Measurements from ENCODE around the gene ASIC1.
"Not testable (repeated sequence)": the region's sequence is repeated elsewhere in the genome, so short reads cannot be mapped to it uniquely, and the experiment has no call there.

Gene ASIC1

GRCh38 chr12:50061946-50062686, 4.7 kb downstream of the ASIC1 start:
- no peak for DNase-seq

GRCh38 chr12:50062728-50063460, 5.5 kb downstream of the ASIC1 start:
- DNase-seq = no peak

DNA sequence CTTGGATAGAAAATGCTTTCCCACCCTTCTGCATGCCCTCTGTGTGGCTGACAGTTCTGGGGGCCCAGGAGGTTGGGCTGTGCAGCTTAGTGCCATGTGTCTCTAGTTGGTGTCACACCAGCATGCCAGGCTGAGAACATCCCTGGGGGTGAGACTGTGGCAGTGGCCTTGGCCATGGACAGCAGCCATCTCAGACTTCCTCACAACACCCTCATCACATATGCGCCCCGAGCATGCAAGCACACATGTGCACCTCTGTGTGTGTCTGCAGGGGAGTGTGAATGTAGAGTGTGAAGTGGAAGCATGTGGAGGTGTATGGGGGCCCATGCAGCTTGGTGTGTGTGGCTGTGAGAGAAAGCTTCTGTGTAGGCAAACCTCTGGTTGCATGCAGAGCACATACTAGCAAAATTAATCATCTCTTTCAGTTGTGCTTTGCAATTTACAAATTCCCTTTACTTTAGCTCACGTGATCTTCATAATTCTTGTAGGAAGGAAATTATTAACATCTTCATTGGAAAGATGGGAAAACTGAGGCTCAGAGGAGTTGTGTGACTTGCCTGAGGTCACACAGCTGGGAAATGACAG, 8.4 kb downstream of the ASIC1 start:
- DNase-seq = no peak

DNA sequence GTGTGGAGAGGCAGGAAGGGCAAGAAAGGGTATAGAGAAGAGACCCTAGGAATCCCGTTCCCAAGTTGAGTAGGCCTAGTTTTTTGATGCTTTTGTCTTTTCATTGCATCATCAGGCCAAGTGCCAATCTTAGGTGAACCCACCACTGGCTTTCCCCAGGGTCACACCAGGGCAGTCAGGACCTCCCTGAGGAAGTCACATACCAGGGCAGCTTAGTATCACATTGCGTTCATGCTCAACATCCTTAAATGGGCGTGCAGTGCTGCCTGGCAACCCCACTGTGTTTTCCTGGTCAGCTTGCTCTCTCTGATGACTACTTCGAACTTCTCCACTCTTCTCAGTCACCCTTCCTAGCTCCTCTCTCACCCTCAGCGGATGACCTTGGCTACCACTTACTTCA, 9.0 kb downstream of the ASIC1 start:
- DNase-seq = peak; percentile 74 to 89 (median 82)

DNA sequence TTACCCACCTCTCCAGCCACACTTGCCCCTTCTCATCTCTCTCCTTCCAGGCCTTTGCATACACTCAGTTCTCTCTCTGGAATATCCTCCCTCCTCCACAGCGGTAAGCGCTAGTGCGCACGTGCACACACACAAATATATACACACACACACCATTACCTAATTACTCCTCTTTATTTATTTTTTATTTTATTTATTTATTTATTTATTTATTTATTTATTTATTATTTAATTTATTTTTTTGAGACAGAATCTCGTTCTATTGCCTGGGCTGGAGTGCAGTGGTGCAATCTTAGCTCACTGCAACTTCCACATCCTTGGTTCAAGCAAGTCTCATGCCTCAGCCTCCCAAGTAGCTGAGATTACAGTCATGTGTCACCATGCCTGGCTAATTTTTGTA, 11.7 kb downstream of the ASIC1 start:
- no peak for DNase-seq

DNA sequence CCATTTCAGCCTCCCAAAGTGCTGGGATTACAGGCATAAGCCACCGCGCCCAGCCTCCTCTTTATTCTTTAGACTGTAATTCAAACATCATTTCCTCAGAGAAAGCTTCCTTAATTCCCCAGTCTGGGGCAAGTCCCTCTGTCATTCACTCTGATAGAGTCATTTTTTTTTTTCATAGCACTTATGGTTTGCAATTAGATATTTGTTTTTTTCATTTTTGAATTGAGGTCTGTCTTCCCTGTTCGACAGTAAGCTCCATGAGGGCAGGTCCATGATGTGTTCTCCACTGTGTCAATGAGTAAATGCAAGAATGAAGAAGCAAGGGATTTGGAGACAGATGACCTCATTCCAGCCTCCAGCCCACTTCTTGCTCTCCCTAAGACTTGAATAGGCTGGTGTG, 12.1 kb downstream of the ASIC1 start:
- peak in 3 of 4 experiments; percentile 21 to 48 (median 43) for DNase-seq

- DNase-seq = peak; percentile 87 to 93 (median 90)
These were observed 13.1 kb downstream of the ASIC1 start for GRCh38 chr12:50070314-50071060.

- DNase-seq = no peak
These were observed 15.0 kb downstream of the ASIC1 start for GRCh38 chr12:50072198-50072907.

DNA sequence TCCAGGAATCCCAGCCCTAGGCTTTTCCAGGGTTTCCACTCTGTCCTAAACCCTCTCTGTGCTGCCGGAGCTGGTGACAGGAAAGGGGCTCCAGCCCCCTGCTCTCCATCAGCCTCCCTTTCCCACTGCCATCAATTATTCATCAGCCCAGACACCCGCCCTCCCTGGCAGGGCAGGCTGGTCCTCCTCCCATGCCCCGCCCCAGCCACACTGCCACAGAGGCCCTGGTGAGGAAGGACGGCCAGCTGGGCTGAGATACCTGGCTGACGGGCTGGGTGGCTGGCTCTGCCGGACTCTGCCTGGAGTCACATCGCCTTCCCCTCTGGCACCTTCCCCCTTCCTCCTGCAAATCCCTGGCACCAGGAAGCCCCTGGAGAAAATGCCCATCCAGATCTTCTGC, 15.8 kb downstream of the ASIC1 start:
- no peak for DNase-seq

GRCh38 chr12:50073712-50074111, 16.3 kb downstream of the ASIC1 start:
- DNase-seq = no peak

GRCh38 chr12:50074936-50075807, 17.8 kb downstream of the ASIC1 start:
- DNase-seq = peak; percentile 85 to 91 (median 89)

DNA sequence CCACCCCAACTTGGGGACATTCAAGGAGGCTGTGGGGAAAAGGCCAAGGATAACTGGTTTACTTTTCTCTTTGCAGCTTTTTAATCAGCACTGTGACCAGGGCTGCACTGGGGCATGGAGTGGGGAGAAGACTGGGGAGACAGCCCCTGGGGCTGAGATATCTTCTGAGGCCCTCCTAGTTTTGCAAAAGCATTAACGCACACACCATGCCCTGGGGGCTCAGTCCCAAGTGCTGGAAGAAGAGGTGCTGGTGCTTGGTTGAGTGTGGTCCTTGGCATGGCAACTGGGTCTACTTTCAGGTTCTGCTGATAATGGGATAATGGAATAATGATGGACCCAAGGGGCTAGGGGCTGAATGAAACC, 18.4 kb downstream of the ASIC1 start:
- no peak for DNase-seq

DNA sequence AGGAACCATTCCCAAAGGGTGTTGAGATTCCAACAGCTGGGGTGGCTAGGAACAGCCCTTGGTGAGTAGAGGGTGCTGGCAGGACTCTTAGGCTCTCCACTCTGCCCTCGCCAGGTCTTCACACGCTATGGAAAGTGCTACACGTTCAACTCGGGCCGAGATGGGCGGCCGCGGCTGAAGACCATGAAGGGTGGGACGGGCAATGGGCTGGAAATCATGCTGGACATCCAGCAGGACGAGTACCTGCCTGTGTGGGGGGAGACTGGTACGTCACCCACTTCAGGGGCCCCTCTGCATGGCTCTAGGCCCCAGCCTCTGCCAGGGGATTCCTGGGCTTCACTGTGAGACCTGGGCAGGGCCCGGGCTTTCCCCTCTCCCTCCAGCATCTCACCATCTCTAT, 19.7 kb downstream of the ASIC1 start:
- no peak for DNase-seq

DNA sequence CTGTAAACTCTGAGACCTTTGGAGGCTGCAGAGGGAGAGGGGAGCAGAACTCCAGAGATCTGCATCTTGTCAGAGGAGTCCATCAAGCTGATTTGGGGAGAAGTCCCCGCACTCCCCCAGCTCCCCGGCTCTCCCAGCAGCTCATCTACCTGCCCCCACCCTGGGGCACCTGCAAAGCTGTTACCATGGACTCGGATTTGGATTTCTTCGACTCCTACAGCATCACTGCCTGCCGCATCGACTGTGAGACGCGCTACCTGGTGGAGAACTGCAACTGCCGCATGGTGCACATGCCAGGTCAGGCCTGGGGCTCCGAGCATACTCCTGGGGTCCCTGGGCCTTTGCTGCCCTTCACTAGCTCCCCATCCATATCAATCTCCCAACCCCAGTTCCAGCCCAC, 20.9 kb downstream of the ASIC1 start:
- no peak for DNase-seq

- no peak for DNase-seq
These were observed 22.4 kb downstream of the ASIC1 start for GRCh38 chr12:50079771-50080170.

DNA sequence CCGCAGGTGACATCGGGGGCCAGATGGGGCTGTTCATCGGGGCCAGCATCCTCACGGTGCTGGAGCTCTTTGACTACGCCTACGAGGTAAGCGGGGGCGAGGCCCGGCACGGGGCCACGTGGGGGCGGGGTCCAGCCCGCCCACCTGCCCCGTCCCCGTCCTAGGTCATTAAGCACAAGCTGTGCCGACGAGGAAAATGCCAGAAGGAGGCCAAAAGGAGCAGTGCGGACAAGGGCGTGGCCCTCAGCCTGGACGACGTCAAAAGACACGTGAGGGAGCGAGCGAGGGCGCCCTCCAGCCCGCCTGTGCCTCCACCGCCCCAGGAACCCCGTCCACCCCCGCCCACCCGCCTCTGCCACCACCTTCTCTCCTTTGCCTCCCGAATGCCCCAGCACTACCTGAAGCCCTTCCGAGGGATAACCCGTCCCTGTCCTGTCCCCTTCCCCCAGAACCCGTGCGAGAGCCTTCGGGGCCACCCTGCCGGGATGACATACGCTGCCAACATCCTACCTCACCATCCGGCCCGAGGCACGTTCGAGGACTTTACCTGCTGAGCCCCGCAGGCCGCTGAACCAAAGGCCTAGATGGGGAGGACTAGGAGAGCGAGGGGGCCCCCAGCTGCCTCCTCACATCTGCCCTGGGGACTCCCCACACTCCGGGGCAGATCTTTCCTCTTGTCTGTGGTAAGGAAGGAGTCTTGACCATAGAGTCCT, 23.9 kb downstream of the ASIC1 start:
- DNase-seq = no peak

DNA sequence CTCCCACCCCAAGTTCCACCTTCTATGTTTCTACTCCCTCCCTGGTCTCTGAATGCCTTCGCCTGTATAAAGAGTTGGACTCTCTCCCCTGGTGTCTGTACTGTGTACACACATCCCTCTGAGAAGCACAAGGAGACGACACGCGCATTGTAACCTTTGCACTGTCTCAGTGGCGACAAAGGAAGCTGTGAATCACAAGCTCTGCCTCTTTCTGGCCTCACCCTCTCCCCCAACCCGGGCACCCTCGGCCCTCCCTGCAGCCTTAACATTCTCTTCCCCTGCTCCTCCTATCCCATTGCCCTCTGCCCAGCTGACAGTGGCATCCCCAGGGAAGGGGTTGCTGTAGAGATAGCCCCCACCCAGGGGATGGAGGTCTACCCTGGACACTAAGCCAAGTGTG, 25.2 kb downstream of the ASIC1 start:
- no peak for DNase-seq

DNA sequence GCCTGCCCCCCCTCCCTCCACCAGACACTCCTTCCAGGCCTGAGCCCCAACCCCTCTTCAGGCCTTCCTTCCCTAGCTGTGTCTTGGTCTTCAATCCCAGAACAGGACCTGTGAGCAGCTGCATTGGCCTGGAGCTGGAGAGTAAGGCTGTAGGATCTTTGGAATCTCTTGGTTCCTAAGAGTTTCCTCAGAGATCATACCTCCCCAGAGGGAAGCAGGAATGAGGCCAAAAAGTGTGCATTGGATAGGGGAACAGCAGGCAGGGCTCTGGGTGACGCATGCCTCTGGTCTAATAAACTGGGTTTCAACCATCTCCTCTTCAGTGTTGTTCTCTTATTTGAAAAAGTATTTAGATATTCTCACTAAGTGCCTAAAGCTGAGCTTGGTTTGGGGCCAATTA, 25.9 kb downstream of the ASIC1 start:
- DNase-seq = no peak

DNA sequence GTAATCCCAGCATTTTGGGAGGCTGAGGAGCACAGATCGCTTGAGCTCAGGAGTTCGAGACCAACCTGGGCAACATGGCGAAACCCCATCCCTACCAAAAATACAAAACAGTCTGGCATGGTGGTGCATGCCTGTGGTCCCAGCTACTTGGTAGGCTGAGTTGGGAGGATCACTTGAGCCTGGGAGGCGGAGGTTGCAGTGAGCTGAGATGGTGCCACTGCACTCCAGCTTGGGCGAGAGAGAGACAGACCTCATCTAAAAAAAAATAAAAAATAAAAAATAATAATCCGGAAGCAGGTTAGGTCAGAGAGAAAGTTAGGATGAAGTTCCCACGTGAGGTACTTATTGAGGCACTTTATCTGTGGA, 27.0 kb downstream of the ASIC1 start:
- not testable (repeated sequence) for DNase-seq

DNA sequence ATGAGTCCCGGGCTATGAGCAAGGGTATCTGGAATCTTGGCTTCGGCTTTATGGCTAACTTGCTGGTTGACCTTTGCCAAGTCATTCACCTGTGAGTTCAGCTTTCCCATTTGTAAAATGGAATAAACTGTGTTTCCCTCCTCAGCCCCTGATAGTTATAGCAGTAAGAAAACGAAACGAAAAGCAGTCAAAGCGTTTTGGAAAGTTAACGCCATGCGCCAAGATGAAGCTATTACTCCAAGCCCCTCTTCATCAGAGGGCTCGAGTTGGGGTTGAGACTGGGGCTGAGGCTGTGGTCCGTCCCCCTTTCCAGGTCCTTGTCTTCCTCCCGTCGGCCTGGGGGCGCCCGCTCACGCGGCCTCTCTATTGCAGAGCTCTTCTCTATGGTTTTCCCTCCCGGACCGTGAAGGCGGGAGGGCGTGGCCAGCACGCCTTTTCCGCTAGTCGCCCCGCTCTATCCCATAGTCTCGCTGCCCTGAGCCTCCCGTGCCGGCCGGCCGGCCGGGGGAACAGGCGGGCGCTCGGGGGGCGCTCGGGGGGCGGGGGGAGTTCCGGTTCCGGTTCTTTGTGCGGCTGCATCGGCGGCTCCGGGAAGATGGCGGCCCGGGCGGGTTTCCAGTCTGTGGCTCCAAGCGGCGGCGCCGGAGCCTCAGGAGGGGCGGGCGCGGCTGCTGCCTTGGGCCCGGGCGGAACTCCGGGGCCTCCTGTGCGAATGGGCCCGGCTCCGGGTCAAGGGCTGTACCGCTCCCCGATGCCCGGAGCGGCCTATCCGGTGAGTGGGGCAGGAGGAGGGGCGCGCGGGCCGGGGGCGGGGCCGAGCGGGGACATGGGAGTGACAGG, 27.6 kb downstream of the ASIC1 start, which contains the start of gene SMARCD1:
Gene SMARCD1 (plus strand): TSS at position 568 of the 840 bp plus-strand sequence. CDS start 28 bp downstream, at position 596.
- peak; percentile 85 to 95 (median 92) for DNase-seq
